ENCODE results near the gene RAPH1. TPM values are rescaled to one million over a fixed set of nuclear protein-coding genes. Genes with fewer than 3 reads are reported as not detected.

RAPH1 gene, protein sequence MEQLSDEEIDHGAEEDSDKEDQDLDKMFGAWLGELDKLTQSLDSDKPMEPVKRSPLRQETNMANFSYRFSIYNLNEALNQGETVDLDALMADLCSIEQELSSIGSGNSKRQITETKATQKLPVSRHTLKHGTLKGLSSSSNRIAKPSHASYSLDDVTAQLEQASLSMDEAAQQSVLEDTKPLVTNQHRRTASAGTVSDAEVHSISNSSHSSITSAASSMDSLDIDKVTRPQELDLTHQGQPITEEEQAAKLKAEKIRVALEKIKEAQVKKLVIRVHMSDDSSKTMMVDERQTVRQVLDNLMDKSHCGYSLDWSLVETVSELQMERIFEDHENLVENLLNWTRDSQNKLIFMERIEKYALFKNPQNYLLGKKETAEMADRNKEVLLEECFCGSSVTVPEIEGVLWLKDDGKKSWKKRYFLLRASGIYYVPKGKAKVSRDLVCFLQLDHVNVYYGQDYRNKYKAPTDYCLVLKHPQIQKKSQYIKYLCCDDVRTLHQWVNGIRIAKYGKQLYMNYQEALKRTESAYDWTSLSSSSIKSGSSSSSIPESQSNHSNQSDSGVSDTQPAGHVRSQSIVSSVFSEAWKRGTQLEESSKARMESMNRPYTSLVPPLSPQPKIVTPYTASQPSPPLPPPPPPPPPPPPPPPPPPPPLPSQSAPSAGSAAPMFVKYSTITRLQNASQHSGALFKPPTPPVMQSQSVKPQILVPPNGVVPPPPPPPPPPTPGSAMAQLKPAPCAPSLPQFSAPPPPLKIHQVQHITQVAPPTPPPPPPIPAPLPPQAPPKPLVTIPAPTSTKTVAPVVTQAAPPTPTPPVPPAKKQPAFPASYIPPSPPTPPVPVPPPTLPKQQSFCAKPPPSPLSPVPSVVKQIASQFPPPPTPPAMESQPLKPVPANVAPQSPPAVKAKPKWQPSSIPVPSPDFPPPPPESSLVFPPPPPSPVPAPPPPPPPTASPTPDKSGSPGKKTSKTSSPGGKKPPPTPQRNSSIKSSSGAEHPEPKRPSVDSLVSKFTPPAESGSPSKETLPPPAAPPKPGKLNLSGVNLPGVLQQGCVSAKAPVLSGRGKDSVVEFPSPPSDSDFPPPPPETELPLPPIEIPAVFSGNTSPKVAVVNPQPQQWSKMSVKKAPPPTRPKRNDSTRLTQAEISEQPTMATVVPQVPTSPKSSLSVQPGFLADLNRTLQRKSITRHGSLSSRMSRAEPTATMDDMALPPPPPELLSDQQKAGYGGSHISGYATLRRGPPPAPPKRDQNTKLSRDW
- 10 to 100 TPM; 12.3 to 17.7 (median 15.1) TPM for polyA plus RNA-seq (ENCODE audit: insufficient read length in 4 of 4)

- peak; percentile 51 to 71 (median 59) for DNase-seq (ENCODE audit: low read depth in 4 of 4, low spot score in 2 of 4)
Measured at GRCh38 chr2:203535078-203535783, at the start of gene RAPH1. Gene RAPH1, minus strand, starts transcription at chr2:203535301. Its CDS starts 39,948 bp downstream, at chr2:203495353.

DNA sequence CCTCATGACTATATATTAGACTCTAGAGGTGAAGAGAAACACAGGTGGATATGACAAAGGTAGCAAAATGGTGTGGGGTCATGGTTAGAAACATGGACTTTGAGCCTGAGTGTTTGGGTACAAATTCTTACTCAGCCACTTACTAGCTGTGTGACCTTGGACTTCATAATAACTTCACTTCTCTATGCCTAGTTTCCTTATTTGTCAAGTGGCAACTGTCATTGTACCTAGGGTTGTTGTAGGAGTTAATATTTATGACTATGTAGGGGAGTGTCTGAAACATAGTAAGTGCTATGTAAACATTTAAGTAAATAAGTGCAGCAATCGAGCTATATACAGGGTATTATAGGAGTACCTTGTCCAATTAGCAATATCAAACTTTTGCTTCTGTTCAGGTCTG is 49.7 kb upstream of the RAPH1 start:
- DNase-seq (ENCODE audit: low read depth in 4 of 4, low spot score in 2 of 4): no peak

- DNase-seq (ENCODE audit: low read depth in 4 of 4, low spot score in 2 of 4): no peak
Measured at GRCh38 chr2:203583701-203584100, 48.6 kb upstream of the RAPH1 start.

DNA sequence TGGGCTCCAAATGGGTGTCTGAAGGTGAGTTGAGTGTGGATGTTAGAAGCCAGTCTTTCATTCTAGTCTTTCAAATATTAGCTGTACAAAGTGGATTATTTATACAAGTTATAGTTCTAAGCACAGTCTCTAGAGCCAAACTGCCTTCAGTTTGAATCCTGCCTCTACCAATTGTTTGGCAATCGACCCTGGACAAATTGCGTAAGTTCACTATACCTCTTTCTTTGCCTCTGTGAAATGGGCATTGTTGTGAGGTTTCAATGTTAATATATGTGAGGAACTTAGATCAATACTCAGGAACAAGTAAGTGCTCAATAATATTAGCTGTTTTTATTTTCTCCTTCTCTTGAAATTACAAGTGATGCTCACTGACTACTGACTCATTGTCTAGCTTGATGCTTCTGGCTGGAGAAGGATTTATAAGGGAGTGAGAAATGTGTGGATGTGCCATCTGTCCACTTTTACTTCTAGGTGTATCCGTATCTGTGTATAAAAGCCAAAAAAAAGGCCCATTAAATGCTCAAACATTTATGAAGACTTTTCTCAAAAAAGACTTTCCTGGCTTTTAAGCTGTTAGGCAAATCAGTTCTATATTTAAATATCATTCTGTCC is 48.1 kb upstream of the RAPH1 start:
- no peak for DNase-seq (ENCODE audit: low read depth in 4 of 4, low spot score in 2 of 4)

DNA sequence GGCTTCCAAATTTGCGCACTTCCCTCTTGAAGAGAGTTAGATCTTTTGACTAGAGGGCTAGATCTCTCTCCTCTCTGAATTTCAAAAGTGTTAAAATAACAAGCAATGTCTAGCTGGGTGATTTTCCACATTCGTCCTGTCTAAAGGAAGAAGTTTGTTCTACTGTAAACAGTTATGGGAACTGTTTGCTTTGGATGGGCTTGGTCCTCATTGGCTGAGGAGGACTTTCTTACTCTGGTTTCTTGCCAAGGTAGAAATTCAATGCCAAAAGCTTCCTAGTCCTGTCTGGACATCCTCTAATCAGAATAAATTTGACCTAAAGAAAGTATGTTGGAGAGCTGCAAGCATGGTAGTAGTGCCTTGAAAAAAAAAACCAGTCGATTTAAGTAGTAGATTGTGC is 47.4 kb upstream of the RAPH1 start:
- DNase-seq (ENCODE audit: low read depth in 4 of 4, low spot score in 2 of 4): no peak

DNA sequence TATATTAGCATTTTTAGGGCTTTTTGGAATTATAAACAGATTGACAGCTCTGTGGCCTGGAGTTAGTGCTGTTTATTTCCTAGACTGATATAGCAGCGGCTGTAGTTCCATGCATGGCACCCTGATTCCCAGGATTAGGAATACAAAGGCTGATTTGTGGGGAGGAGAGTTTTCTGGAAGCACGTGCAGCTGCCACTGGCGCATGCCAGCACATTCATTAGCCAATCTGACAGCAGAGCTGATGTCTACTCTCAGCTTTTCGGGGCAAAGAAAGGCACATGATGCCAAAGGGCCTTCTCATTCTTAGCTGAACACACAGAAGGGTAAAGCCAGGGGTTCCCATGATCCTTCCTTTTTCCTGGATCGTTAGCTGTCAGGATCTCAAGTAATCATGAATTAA is 45.7 kb upstream of the RAPH1 start:
- DNase-seq (ENCODE audit: low read depth in 4 of 4, low spot score in 2 of 4): no peak

- no peak for DNase-seq (ENCODE audit: low read depth in 4 of 4, low spot score in 2 of 4)
Measured at GRCh38 chr2:203579730-203580129, 44.6 kb upstream of the RAPH1 start.

GRCh38 chr2:203578759-203579643 is 43.9 kb upstream of the RAPH1 start:
- DNase-seq (ENCODE audit: low read depth in 4 of 4, low spot score in 2 of 4): no peak

DNA sequence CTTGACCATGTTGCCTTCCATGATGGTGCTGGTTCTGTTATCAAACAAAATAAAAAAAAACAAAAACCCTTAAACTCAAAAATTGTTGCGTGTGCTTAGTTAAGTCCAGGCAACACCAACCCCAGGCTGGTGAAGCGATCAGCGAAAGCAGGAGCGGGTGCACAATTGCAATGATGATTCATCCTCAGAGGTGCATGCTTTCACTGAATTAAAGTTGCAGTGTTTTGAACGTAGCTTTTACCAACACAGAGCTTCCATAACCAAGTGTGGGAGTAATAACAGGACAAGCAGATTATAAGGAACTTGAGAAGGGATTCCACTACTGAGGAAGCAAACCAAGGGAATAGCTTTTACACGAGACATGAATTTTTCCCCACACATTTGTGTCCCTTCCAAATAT is 39.7 kb upstream of the RAPH1 start:
- DNase-seq (ENCODE audit: low read depth in 4 of 4, low spot score in 2 of 4): no peak

- no peak for DNase-seq (ENCODE audit: low read depth in 4 of 4, low spot score in 2 of 4)
Measured at GRCh38 chr2:203572316-203572715, 37.2 kb upstream of the RAPH1 start.

GRCh38 chr2:203569677-203570316 is 34.7 kb upstream of the RAPH1 start:
- DNase-seq (ENCODE audit: low read depth in 4 of 4, low spot score in 2 of 4): no peak

DNA sequence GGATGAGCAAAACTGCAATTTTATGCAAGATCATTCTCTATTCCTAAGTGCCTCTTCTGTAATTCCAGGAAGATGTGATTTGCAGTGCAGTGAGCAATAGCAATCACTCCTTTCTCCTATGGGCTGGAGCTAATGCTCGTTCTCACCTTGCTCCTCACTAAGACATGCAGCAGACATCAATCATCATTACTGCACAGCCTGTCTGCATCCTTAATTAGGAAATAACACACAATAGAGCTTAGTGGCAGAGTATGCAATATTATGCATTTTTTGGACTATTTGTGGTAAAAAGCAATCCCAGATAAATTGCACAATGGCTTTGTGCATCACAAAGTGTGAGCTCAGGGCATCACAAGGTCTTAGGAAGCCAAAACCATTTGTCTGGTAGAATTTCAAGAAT is 32.6 kb upstream of the RAPH1 start:
- DNase-seq (ENCODE audit: low read depth in 4 of 4, low spot score in 2 of 4): no peak

GRCh38 chr2:203566161-203566560 is 31.1 kb upstream of the RAPH1 start:
- no peak for DNase-seq (ENCODE audit: low read depth in 4 of 4, low spot score in 2 of 4)

DNA sequence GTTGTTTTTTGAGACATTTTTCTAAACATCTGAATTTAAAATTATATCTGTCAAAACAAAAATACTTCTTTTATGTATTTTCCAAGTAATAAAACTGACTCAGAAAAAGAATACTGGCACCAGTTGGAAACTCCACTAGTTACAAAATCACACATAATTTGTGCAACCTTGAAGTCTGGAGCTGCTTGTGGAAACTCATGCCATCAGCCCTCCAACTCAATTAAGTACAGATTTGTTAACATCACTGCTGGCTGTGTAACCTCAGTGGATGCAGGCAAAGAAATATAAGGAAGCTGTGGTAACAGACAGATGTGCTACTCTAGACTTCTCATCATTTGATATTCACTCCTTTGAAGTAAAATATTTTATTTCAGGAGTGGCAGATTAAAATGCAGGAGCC is 30.0 kb upstream of the RAPH1 start:
- no peak for DNase-seq (ENCODE audit: low read depth in 4 of 4, low spot score in 2 of 4)

DNA sequence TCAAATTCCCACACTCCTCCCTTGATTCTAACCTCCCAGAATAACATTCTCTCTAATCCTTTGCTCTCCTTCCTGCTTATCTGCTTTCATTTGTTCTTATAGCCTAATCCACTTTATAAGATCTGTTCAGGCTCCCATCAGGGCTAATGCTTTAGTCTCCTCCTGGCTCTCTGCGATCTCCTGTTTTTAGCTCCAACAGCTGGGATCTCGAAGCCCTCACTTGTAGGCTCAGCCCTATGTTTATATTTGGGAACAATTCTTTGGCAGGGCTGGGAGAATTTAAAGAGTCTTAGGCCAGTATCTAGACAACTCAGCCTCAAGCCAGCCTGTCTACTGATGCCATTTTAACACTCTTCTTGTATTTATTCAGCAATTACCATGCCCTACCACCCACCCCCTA is 27.2 kb upstream of the RAPH1 start:
- no peak for DNase-seq (ENCODE audit: low read depth in 4 of 4, low spot score in 2 of 4)

- no peak for DNase-seq (ENCODE audit: low read depth in 4 of 4, low spot score in 2 of 4)
Measured at GRCh38 chr2:203559641-203560040, 24.5 kb upstream of the RAPH1 start.

GRCh38 chr2:203553784-203554183 is 18.7 kb upstream of the RAPH1 start:
- DNase-seq (ENCODE audit: low read depth in 4 of 4, low spot score in 2 of 4): no peak

GRCh38 chr2:203551778-203552177 is 16.7 kb upstream of the RAPH1 start:
- DNase-seq (ENCODE audit: low read depth in 4 of 4, low spot score in 2 of 4): no peak
